ENCODE results near the gene NANOS2. TPM values are rescaled to one million over a fixed set of nuclear protein-coding genes. Genes with fewer than 3 reads are reported as not detected.
A peak's percentile ranks its signal among the peaks of the same experiment; 100 is the strongest.

The NANOS2 gene
- total and polyA plus RNA-seq, 9 of the 15 experiments (the other 6 are each of a cell fraction or from before 2014, with no cell fraction given) = not detected

GRCh38 chr19:45863335-45863839, 51.2 kb downstream of the NANOS2 start (continued):
- TF ChIP-seq MLLT1 (IDR thresholded peaks at IDR 0.05) (peak; percentile 70 to 73; a peak in 1 of 4 replicates), CREB3L1 (IDR thresholded peaks at IDR 0.05; ENCODE audit: borderline replicate concordance, low read depth) (0 out of 2 replicates have a peak, but pooled peaks have one; percentile 32), HDAC8 (tag; IDR thresholded peaks at IDR 0.05) (no peak), YY1 (IDR thresholded peaks at IDR 0.05; ENCODE audit: borderline replicate concordance in 1 of 3, control insufficient read depth in 1 of 3, extremely low read depth in 1 of 3, insufficient read depth in 3 of 3, insufficient read length in 1 of 3, insufficient replicate concordance in 2 of 3, low read depth in 1 of 3, low read length in 2 of 3) (no peak), ZNF589 (CRISPR knock-in tag; IDR thresholded peaks at IDR 0.05; ENCODE audit: low read depth) (0 out of 2 replicates have a peak, but pooled peaks have one; percentile 9), DNMT1 (IDR thresholded peaks at IDR 0.05) (0 out of 2 replicates have a peak, but pooled peaks have one; percentile 84), SREBF2 (CRISPR knock-in tag; IDR thresholded peaks at IDR 0.05) (0 out of 2 replicates have a peak, but pooled peaks have one; percentile 58), HMG20B (CRISPR knock-in tag; IDR thresholded peaks at IDR 0.05) (no peak), ZNF407 (IDR thresholded peaks at IDR 0.05; ENCODE audit: low read depth) (no peak), RBFOX2 (IDR thresholded peaks at IDR 0.05; ENCODE audit: low read depth, low read length) (0 out of 2 replicates have a peak, but pooled peaks have one; percentile 6), ZNF79 (CRISPR knock-in tag; IDR thresholded peaks at IDR 0.05; ENCODE audit: low read depth) (no peak), HMGXB4 (CRISPR knock-in tag; IDR thresholded peaks at IDR 0.05) (no peak)

Measured in K562 (cell line).